SH-SY5Y (cell line): ENCODE results near the gene ATP11B.

Source experiments
- GATA2 ChIP-seq: IDR thresholded peaks from 2 replicates; pipeline ENCODE4 v1.6.1; 2011; ENCODE audit warnings: mild to moderate bottlenecking, low read depth, low read length
- GATA3 ChIP-seq: IDR thresholded peaks from 2 replicates; pipeline ENCODE4 v1.6.1; 2011; ENCODE audit warnings: low read depth, mild to moderate bottlenecking, low read length, moderate library complexity

ATP11B gene

GRCh38 chr3:182786564-182787196, 6.6 kb upstream of the ATP11B start:
- no peak for TF ChIP-seq GATA3

DNA sequence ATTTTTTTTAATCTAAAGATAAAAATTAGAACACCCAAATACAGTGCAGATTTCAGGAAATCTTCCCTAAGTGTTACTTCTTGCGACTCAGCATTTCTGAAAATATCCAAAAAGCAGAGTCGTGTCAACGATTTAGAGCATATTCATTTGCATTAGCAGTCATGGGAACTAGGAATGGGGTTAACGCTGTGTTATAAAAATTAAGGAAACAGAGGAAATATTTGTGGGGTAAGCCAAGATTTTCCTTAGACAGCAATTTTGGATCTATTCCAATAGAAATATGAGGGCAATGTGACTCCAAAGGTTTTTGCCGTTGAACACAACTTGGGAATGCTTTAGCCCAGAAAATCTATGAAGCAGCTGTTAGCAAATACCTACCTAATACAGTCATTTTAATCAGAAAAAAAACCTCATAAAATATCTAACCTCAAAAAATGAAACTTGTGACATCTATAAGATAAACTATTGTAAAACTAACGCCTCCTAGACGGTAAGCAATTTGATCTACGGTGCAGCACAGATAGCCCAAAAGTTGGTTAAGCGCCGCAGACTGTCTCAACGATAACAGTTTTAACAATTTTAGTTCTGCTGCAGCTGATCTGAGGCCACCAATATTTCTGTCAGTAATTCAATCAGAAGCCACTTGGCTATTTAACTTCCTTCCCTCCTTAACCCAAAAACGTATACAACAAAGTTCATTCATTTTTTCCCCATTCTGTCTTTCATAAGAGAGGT, 5.8 kb upstream of the ATP11B start:
- TF ChIP-seq GATA3, result no peak
- TF ChIP-seq GATA2, result no peak

GRCh38 chr3:182789371-182789770, 3.9 kb upstream of the ATP11B start:
- no peak for TF ChIP-seq GATA3
- TF ChIP-seq GATA2, result no peak

- TF ChIP-seq GATA3 (no peak), GATA2 (no peak)
Measured at GRCh38 chr3:182790612-182791011, 2.7 kb upstream of the ATP11B start.

DNA sequence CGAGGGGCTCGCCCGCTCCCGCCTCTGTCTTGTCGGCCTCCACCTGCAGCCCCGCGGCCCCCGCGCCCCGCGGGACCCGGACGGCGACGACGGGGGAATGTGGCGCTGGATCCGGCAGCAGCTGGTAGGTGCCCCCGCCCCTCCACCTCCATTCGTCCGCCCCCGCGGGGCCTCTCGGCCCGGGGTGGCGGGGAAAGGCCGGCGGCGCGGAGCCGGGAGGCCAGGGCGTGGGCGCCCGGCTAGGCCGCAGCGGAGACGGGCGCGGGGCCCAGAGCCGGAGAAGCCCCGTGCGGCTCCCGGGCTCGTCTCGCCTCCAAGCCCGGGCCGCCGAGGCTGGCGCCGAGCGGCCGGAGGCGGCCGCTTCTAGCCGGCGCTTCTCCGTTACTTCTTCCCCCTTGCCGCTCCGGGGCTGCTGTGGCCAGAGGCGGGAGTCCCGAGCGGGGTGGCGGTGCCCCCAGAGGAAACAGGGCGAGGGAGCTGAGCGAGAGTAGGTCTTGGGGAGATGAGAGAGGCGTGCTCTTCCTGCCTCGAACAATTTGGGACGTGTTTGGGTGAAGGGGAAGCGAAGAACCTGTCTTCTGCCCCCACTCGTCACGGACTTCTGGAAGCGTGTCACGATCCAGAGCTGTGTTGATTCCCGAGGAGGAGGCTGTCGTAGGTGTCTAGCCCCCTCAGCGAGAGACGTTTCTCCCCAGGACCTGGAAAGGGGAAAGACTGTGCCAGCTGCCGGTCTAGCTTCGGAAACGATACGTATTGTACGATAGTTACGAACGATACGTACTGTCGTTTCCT, 555 bp downstream of the ATP11B start:
- TF ChIP-seq GATA3 (no peak), GATA2 (no peak)

DNA sequence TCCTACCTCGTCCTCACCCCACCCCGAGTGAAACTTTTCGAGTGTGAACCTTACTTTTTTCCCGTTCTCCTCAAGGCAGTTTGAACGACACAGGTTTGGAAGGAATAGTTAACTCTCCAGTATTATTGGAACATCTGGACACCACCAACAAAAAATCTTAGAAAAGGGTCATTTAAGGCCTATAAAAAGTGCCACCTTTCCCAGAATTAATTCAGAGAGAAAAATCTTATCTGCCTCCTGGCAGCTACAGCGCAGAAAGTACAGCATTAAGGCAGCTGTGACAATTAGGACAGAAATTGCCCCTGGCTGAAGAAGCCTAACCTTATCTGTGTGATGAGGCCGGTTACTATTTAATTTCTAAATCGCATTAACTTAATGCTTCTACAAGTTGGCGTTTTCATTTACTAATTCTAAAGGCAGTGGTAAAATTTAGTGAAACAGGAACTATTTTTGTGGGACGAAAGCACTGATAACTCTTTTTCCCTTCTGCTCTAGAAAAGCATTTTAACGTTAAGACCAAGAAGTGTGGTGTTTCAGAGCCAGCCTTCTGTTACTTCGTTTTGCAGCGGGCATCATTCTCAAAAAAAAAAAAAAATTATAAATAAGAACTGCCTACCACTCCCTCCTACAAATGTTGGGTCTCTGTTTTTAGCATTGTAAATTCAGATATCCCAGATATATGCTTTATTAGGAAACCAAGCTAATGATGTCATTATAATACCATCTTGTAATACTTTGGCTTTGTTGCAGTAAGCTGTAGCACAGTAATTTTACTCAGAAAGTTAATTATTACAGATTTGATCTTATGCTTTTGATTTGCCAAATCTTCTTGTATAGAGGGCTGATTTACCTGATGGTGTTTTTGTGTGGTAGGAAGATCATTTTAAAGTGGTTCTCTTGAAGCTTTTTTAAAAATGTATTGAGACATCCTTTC, 1.4 kb downstream of the ATP11B start:
- TF ChIP-seq GATA3, result peak; percentile 41; the same call in 1 of the 2 replicates
- peak; percentile 49 for TF ChIP-seq GATA2

- TF ChIP-seq GATA3 (no peak), GATA2 (no peak)
Measured at GRCh38 chr3:182795389-182795782, 2.1 kb downstream of the ATP11B start.

DNA sequence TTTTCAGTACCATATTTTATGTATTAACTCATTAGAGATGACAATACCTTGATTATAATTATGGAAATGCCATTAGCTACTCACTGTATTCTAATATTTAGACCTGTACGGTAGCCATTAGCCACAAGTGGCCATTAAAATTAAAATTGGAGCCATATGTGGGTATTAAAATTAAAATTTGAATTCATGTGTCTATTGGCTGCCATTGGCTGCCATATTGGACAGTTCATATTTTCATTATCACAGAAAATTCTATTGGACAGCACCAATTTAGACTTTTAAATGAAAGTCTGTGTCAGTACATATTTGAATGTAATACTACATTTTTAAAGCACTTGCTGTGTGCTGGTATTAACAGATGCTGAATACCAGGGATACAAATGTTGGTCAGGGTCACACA, 3.0 kb downstream of the ATP11B start:
- no peak for TF ChIP-seq GATA3
- TF ChIP-seq GATA2, result no peak

DNA sequence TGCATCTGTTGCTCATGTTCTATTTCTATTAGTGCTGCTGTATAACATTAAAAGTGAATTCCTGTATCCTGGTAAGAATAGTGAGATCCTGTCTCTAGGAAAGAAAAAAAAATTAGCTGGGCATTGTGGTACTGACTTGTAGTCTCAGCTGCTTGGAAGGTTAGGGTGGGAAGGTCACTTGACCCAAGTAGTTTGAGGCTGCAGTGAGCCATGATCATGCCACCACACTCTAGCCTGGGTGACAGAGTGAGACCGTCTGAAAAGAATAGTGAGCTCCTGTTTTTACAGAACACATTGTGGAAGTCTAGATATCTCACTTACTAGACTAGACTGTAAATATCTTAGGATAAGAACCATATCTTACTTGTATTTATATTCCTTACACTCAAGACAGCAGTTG, 4.6 kb downstream of the ATP11B start:
- TF ChIP-seq GATA2 (no peak), GATA3 (no peak)

DNA sequence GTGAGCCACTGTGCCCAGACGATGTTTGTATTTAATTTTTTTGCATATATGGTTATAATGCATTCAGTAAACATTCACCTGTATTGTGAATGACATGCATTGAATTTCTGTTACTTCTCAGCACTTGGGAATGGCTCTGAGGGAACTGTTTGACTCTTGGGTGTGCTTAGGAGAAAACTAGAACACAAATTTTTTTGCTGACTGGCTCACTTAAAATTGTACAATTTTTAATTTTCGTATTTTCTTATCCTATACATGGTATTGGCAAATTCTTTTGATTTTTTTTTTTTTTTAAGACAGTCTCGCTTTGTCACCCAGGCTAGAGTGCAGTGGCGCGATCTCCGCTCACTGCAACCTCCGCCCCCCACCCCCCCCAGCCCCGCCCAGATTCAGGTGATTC, 7.2 kb downstream of the ATP11B start:
- no peak for TF ChIP-seq GATA2
- no peak for TF ChIP-seq GATA3

DNA sequence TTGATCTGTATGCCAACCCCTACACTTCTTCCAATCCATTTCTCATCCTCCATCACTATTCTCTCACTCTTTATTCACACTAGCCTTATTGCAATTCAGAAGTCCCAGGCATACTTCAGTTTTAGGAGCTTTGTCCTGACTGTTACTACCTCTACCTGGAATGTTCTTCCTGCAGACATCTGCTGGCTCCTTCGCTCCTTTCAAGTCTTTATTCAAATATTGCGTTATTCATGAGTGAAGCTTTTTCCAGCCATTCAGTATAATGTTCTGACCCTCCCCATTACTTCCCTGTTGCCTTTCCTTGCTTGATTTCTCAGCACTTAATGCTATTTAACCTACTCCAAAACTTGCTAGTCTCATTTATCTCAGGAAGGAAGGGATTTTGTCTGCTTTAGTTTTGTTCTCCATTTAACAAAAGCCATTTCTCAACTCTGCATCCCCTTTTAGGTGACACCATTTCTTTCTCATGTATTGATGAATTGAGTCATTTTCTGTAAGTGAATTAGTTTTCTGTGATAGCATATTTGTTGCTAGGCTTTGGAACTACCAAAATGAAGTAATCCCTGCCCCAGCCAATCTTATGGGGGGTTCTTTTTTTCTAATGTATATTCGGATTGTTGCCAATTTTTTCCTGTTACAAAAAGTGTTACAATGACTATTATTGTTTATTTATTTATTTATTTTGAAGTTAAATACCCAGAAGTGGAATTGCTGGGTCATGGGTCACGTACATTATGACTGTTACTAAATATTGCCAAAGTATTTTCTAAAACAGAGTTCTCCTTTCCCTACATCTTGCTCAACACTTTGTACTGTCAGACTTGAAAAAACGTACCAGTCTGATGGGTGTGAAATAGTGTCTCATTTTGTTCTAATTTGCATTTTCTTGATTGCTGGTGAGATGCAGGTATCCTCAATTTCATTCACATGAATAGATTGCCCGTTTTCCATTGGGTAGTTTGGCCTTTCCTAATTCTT, 9.4 kb downstream of the ATP11B start:
- TF ChIP-seq GATA2 (no peak), GATA3 (no peak)

- TF ChIP-seq GATA2 (no peak), GATA3 (no peak)
Measured at GRCh38 chr3:182803596-182803995, 10.3 kb downstream of the ATP11B start.

- TF ChIP-seq GATA3 (peak; percentile 43), GATA2 (no peak)
Measured at GRCh38 chr3:182807061-182807460, 13.8 kb downstream of the ATP11B start.
